Ammon's horn (tissue), 1 donor: ENCODE data around the gene EBP.
"Not testable (repeated sequence)": the region's sequence is repeated elsewhere in the genome, so short reads cannot be mapped to it uniquely, and the experiment has no call there.

Source experiments
- DNase-seq: peaks from one replicate; pipeline ENCODE4 v3.0.0-alpha.2; 2016; ENCODE audit warnings: low spot score

The EBP gene

DNA sequence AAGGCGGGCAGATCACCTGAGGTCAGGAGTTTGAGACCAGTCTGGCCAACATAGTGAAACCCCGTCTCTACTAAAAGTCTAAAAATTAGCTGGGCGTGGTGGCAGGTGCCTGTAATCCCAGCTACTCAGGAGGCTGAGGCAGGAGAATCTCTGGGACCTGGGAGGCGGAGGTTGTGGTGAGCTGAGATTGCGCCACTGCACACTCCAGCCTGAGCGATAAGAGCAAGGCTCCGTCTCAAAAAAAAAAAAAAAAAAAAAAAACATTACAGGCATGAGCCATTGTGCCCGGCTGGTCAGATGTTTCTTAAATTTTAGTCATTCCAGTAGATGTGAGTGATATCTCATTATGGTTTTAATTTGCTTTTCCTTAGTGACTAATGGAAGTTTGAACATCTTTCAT is 4.2 kb downstream of the EBP start:
- not testable (repeated sequence) for DNase-seq

DNA sequence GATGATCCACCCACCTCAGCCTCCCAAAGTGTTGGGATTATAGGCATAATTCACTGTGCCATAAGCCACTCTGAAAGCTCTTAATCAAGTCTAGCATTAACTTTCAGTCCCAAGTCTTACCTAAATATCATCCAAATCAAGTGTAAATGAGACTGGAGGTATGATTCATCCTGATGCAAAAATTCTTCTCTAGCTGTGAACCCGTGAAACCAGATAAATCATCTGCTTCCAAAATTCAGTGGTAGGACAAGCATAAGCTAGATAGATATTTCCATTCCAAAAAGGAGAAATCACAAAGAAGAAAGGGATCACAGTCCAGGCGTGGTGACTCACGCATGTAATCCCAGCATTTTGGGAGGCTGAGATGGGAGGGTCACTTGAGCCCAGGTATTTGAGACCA is 9.1 kb downstream of the EBP start:
- DNase-seq: no peak

DNA sequence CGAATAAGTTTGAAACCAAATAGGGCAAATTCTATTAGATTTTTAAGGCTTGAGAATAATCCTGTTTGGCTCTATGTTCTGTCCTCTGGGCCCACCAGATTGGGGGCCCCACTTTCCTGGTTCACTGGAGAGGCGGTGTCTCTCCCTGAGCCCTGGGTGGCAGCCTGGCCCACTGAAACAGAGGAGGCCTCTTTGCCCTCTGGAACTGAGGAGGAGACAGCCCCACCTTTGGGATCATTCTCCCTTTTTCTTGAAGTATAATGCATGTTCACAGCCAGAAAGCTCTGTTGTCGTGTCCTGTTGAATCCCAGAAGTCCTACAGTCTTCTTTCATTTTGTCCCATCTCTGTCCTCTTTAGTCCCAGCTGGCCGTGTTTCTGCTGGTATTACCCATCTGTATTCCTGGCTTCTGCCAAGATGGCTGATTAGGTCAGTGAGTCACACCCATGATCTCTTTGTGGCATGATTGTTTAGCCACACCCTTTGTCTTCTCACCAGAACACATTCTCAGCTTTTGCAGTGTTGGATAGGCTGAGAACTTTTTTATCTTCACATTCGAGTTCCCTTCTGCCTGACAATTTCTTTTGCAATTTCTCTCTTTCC is 9.9 kb downstream of the EBP start:
- no peak for DNase-seq

DNA sequence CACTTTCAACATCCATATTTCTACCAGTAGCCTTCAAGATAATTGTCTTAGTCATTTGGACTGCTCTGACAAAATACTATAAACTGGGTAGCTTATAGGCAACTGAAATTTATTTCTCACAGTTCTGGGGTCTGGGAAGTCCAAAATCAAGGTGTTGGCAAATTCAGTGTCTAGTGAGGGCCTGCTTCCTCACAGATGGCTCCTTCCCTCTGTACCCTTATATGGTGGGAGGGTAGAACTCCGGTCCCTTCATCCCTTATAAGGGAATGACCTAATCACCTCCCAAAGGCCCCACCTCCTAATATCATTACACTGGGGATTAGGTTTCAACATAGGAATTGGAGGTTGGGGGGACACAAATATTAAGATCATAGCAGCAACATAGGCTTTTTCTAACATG is 10.6 kb downstream of the EBP start:
- no peak for DNase-seq

DNA sequence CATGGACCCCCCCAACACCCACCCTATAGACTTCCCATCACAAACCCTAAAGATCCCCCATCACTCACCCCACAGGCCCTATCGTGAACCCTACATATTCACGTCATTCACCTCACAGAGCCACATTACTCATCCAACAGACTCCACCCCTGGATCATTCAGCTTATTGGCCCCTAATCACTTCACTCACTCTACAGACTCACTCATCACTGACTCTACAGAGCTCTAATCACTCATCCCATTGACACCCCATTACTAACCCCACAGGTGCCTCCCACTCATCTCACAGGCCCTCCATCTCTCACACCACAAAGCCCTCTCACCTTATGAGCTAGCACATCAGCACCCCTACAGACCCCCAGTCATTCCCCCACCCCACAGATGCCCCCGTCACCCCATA is 11.6 kb downstream of the EBP start:
- DNase-seq: no peak

DNA sequence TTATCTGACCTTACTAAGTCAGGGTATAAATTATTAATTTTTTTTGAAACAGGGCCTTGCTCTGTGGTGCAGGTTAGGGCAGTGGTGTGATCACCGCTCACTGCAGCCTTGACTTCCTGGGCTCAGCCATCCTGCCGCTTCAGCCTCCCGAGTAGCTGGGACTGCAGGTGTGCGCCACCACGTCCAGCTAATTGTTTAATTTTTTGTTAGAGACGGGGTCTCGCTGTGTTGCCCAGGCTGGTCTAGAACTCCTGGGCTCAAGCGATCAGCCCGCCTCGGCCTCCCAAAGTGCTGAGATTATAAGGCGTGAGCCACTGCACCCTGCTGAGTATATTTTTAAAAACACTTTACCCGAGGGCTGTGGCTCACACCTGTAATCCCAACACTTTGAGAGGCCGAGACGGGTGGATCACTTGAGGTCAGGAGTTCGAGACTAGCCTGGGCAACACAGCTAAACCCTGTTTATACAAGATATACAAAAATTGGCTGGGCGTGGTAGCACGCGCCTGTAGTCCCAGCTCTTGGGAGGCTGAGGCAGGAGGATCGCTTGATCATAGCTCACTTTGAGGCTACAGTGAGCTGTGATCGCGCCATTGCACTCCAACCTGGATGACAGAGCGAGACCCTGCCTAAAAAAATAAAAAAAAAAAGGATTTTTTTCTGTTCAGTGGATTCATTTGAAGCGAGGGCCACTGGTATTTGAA is 17.2 kb downstream of the EBP start:
- no peak for DNase-seq

DNA sequence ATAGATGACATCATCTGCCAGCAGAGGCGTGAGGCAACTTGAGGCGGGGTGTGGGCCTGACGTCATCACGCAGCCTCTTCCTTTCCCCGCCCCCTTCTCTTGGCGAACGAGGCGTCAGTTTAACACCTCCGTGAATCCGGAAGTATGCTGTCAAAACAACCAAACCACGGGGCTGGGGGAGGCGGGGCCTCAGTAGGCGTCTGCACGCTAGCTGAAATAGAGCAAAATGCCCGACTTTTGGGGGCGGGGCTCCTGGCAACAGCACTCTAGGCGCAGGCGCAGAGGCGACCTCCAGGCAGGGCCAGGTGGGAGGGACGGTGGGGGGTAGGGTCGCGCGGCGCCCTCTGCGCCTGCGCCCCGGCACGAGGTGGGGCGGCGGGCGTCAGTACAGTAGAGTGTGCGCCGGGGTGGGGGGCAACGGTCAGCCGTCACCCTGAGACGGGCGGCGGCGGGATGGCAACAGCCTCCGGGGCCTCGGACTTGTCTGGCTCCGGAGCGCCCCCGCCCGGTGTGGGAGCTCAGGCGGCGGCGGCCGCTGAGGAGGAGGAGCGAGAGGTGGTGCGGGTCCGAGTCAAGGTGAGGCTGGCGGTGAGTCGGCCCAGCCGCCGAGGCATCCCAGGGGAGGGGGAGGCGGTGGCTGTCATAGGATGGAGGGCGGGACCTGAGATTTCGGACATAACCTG is 17.9 kb downstream of the EBP start, which contains the start of gene TBC1D25:
TBC1D25 (plus strand) TSS at position 370 of the 683 bp plus-strand sequence; CDS start at position 454, 84 bp downstream.
- peak; percentile 96 for DNase-seq

DNA sequence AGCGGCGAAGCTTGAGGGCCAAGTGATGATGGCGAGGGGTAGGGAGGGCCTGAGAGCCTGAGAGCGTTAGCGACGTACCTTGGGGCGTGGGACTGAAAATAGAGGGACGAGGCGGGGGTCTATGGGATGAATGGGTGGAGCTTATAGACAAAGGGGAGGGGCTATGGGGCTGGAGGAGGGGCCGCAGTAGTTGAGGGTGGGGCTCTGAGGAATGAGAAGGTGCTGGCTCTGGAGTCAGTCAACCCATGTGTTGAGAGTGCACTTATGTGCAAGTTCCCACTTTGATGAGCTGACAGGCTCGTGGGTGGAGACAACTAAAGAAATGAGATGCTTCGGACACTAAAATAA is 18.4 kb downstream of the EBP start:
- DNase-seq: peak; percentile 34

DNA sequence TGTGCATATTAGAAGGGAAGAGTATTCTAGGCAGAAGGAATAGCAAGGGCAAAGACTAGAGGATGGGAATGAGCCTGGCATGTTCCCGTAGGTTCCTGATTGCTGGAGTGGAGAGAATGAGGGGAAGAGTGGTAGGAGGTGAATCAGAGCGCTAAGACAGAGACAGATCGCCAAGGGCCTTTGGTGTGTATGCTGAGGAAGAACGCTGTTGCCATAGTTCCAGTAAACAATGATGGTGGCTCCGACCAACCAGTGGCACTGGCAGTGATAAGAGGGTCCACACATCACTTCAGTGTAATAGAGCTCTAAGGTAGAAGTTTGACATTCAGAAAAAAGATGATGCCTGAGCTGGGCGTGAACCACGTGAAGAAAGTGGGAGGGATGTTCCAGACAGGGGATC is 18.9 kb downstream of the EBP start:
- DNase-seq: no peak

DNA sequence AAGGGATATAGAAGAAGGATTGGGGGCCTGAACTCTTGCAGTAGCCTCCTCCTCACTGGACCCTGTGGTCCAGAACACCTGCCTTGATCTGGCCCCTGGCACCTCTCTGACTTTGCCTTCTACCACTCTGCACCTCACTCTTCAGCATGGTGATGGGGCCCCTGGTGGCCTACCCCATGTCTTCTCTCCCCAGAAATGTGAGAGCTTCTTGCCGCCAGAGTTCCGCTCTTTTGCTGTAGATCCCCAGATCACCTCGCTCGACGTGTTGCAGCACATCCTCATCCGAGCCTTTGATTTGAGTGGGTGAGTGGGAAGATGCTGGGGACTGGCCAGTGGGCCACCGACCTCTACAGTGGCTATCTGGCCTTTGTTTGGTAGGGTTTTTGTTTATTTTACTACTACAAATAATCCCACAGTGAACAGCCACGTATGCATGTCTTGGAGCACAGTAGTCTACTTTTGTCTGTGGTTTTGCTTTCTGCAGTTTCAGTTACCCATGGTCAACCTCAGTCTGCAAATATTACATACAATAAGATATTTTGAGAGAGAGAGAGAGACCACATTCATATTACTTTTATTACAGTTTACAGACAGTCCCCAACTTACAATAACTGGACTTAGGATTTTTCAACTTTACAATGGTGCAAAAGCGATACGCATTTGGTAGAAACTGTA is 19.7 kb downstream of the EBP start:
- DNase-seq: no peak

DNA sequence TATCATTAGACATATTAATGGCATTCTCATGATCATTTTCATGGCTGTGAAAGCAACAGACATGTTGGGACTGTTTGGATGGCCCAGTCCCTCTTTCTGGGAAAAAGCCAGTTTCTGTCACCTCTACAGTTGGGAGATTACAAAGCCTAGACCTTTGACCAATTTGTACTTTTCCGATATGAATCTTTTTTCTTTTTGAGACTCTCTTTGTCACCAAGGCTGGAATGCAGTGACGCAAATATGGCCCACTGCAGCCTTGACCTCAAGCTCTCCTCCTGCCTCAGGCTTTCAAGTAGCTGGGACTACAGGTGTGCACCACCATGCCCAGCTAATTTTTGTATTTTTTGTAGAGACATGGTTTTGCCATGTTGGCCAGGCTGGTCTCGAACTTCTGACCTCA is 27.3 kb downstream of the EBP start:
- DNase-seq: no peak

DNA sequence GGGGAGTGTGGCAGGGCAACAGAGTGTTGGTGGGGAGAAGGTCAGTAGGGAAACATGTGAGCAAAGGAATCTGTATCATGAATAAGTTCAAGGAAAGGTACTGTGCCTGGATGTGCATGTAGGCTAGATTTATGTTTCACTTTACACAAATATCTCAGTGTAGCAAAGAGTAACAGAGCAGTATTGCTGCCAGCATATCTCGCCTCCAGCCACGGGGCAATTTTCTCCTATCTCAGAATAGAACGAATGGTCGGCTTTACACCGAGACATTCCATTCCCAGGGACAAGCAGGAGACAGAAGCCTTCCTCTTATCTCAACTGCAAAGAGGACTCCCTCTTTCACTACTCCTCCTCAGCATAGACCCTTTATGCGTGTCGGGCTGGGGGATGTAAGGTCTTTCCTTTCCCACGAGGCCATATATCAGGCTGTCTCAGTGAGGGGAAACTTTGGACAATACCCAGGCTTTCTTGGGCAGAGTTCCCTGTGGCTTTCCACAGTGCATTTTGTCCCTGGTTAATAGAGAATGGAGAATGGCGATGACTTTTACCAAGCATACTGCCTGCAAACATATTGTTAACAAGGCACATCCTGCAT is 34.2 kb downstream of the EBP start:
- not testable (repeated sequence) for DNase-seq

DNA sequence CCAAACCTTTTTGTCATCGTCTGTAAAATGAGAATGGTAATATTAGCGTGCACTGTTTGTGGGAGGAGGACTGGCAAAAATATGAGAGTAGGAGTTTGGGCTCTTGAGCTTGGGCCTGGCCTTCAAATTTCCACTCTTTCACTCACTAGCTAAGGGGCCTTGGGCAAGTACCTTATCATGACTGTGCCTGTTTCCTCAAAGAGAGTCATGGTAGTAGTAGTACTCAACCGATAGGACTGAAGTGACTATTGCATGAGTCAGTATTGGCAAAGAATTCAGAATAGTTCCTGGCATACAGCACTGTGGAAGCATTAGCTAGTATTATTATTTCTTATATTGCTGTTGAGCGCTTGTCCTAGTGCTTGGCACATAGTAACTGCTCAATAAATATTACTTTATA is 36.7 kb downstream of the EBP start:
- no peak for DNase-seq

DNA sequence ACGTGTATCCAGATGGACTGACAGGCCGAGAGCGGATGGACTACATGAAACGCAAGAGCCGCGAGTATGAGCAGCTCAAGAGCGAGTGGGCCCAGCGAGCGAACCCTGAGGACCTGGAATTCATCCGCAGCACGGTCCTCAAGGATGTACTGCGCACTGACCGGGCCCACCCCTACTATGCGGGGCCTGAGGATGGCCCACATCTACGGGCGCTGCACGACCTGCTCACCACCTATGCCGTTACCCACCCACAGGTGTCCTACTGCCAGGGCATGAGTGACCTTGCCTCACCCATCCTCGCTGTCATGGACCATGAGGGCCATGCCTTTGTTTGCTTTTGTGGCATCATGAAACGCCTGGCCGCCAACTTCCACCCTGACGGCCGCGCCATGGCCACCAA is 38.0 kb downstream of the EBP start:
- no peak for DNase-seq

DNA sequence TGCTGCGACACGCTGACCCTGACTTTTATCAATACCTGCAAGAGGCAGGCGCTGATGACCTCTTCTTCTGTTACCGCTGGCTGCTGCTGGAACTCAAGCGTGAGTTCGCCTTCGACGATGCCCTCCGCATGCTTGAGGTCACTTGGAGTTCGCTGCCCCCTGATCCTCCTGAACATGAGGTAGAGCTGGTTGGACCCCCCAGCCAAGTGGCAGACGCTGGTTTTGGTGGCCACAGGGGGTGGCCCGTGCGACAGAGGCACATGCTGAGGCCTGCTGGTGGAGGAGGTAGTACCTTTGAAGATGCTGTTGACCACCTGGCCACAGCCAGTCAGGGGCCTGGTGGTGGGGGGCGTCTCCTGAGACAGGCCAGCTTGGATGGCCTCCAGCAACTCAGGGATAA is 38.4 kb downstream of the EBP start:
- no peak for DNase-seq

DNA sequence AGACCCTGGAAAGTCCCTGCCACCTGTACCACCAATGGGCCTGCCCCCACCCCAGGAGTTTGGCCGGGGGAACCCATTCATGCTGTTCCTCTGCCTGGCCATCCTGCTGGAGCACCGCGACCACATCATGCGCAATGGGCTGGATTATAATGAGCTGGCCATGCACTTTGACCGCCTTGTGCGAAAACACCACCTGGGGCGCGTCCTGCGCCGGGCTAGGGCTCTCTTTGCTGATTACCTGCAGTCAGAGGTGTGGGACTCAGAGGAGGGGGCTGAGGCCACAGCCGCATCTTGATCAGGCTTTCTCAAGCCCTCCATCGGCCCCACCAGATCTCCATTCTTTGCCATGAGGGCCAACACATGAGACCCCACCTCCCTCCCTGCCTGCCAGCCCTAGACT is 39.1 kb downstream of the EBP start:
- no peak for DNase-seq

DNA sequence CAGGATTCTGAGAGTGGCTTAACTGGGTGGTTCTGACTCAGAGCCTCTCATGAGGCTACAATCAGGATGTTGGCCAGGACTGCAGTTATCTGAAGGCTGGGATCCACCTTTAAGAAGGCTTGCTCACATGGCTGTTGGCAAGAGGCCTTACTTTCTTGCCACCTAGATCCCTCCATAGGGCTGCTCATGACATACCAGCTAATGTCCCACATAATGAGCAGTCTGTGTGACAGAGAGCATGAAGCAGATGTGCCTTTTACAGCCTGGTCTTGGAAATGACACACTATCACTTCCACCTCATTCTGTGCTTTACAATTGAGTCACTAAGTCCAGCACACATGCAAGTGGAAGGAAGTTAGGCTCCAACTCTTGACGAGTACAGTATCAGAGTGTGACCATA is 48.4 kb downstream of the EBP start:
- DNase-seq: no peak

DNA sequence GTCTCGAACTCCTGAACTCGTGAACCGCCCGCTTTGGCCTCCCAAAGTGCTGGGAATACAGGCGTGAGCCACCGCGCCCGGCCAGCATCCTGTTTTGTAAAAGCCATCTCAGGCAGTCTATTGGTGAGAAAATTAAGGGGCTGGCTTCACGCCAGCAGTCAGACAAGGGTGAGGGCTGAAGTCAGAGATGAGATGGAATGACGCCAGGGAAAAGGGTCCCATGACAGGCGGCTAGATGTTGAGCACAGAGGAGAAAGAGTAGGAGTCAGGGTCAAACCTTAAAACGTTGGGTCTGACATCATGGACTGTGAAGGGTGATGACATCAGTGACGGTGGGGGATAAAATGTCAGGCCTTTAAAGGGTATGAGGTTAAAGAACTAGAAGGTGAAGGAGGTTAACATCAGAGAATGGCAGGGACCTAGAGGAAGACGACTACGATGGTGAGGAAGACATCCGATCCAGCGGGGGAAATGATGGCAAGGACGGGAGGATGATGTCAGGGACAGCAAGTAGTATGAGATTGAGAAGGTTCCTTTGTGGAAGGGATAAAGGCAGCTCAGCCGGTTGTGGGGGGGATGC is 52.2 kb downstream of the EBP start:
- DNase-seq: peak; percentile 13

DNA sequence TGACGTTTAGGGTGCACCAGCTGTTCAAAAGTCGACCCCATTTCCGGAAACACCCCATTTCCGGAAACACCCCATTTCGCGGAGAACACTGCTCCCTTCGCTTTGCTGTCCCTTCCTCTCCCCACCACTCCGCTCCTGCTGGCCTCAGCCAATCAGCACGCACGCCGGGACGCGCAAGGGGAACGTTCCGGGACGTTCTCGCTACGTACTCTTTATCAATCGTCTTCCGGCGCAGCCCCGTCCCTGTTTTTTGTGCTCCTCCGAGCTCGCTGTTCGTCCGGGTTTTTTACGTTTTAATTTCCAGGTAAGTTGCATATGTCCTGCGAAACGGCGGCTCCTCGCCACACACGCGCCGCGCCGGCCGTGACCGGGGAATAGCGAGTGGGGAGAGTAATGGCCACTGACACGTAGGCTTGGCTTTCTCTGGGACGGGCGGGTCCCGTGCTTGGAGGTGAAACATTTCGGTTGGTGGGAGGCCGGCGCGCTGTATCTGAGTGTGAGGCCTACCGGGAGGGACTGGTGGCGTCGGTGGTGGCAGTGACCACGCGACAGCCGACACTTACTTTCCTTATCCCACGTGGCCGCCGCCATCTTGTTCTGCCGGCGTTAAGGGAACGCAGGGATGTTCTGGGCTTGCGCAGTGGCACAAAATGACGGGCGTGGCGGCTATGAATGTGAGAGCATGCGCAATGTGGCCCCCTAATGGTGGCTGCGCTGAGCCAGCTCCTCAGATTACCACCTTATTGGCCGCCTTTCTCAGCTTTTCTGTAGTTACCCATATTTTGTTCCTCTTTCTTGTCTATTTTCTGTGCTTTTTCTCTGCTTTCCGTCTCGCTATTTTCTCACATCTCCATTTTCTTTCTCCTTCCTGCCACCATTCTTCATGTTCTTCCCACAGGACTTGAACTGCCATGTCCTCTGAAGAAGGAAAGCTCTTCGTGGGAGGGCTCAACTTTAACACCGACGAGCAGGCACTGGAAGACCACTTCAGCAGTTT is 53.0 kb downstream of the EBP start, which contains the start of gene RBM3:
RBM3 (plus strand) TSS at position 215 of the 997 bp plus-strand sequence; CDS start at position 912, 697 bp downstream.
- peak; percentile 95 for DNase-seq

DNA sequence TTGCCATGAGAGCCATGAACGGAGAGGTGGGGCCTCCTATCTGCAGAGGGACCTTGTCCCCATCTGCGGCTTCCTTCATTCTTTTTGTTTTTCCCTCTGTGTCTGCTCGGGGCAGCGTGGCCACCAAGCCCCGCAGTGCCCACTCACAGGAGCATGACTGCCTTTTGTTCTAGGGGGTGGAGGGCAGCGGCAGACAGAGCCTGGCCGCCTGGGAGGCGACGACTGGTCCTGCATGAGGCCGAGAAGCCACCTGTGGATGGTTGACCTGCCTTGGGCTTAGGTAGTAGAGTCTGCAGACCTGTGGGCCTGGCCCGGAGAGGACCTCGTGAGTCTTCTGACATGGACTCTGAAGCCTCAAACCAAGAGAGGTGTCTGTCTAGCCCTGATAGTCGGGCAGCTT is 54.0 kb downstream of the EBP start:
- DNase-seq: no peak

DNA sequence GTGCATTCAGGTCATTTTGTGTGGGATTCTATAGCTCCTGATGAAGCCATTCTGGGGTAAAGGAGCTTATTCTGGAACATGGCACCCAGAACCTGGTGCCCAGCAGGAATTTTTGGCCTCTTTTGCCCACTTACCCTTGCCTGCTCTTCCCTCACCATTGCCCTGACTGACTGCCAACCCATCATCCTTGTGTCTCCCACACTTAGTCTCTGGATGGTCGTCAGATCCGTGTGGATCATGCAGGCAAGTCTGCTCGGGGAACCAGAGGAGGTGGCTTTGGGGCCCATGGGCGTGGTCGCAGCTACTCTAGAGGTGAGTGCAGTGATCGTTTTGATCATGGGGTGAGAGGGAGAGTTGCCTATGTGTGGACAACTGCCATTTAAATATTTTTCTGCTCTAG is 54.5 kb downstream of the EBP start:
- DNase-seq: no peak
